Loucy (cell line): Measurements from ENCODE around the gene EFL1.

ENCODE experiments used
- H2AFZ ChIP-seq: fragments of 200-600 bp; sonication (generic); 2 replicates; pipeline ENCODE4 v1.6.0; 2016; ENCODE audit warnings: antibody characterized with exemption, mild to moderate bottlenecking, low read length, moderate library complexity
- H3F3A ChIP-seq: fragments of 200-600 bp; 2 replicates; pipeline ENCODE4 v1.6.0; 2016; ENCODE audit warnings: antibody characterized with exemption, low read depth, mild to moderate bottlenecking
- H3K27me3 ChIP-seq: fragments of 200-600 bp; sonication (generic); 2 replicates; pipeline ENCODE4 v1.6.1; 2014; ENCODE audit warnings: low read length, mild to moderate bottlenecking; ENCODE audit not compliant: insufficient read depth, poor library complexity, severe bottlenecking
- H3K36me3 ChIP-seq: fragments of 200-600 bp; sonication (generic); 2 replicates; pipeline ENCODE4 v1.6.1; 2016; ENCODE audit warnings: low read length; ENCODE audit not compliant: insufficient read depth
- H3K4me1 ChIP-seq: fragments of 200-600 bp; sonication (generic); 2 replicates; pipeline ENCODE4 v1.5.1; 2014; ENCODE audit warnings: low read length, mild to moderate bottlenecking; ENCODE audit not compliant: insufficient read depth, poor library complexity, severe bottlenecking
- H3K4me2 ChIP-seq: fragments of 200-600 bp; sonication (generic); 2 replicates; pipeline ENCODE4 v1.6.0; 2014; ENCODE audit warnings: antibody characterized with exemption, low read length, low read depth, mild to moderate bottlenecking; ENCODE audit not compliant: poor library complexity, severe bottlenecking
- H3K4me3 ChIP-seq: fragments of 200-600 bp; sonication (generic); 2 replicates; pipeline ENCODE4 v1.5.1; 2014; ENCODE audit warnings: low read length, mild to moderate bottlenecking, mixed read lengths; ENCODE audit not compliant: poor library complexity, severe bottlenecking
- H3K79me2 ChIP-seq: fragments of 200-600 bp; sonication (generic); 2 replicates; pipeline ENCODE4 v1.6.1; 2014; ENCODE audit warnings: low read length; ENCODE audit not compliant: insufficient read depth
- H3K9ac ChIP-seq: fragments of 200-600 bp; sonication (generic); 2 replicates; pipeline ENCODE4 v1.6.0; 2014; ENCODE audit warnings: mild to moderate bottlenecking, low read depth, low read length, moderate library complexity; ENCODE audit not compliant: poor library complexity, severe bottlenecking
- H3K9me2 ChIP-seq: fragments of 200-600 bp; sonication (generic); replicated peaks from 2 replicates; pipeline ENCODE4 v1.6.1; 2016; ENCODE audit warnings: low read depth, low read length, mixed read lengths
- H3K9me3 ChIP-seq: fragments of 200-600 bp; sonication (generic); 2 replicates; pipeline ENCODE4 v1.6.1; 2014; ENCODE audit warnings: mild to moderate bottlenecking, antibody characterized with exemption, low read length, low read depth; ENCODE audit not compliant: insufficient read depth
- H4K20me1 ChIP-seq: fragments of 200-600 bp; sonication (generic); 2 replicates; pipeline ENCODE4 v1.6.0; 2014; ENCODE audit warnings: antibody characterized with exemption, low read length, mild to moderate bottlenecking; ENCODE audit not compliant: insufficient read depth, poor library complexity, severe bottlenecking
- EZH2phosphoT487 ChIP-seq: fragments of 200-600 bp; IDR thresholded peaks from 2 replicates; pipeline ENCODE4 v1.6.1; 2018; ENCODE audit warnings: antibody characterized with exemption, mild to moderate bottlenecking, moderate library complexity, borderline replicate concordance
- TF ChIP-seq, protein P1 (sequence below): fragments of 200-600 bp; sonication (generic); conservative IDR thresholded peaks from 2 replicates; pipeline ENCODE4 v1.5.1; 2014; ENCODE audit warnings: mild to moderate bottlenecking, antibody characterized with exemption, low read length

Gene EFL1

DNA sequence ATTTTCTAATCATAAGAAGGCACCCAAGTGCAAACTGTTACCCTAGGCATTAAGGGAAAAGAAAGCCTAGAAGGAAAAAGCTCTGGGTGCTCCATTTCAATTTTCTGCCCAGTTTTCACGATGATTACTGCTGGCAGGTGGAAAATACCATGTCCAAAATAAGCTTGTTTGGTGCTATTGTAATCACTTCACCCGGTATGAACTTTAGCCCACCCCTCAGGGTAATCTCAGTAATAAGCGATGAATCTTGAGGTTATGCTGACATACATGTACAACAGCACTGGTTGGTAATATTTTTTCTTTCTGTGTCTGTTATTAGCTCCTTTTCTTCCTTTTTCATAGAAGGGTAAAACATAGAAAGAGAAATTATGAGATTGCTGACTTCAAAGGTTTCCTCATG, 128.1 kb downstream of the EFL1 start:
- Histone ChIP-seq H3K9me2 (no peaks in the 10 kb centered on the region), H3K79me2 (no peaks in the 10 kb centered on the region), H3K4me1 (no peaks in the 10 kb centered on the region), H2AFZ (no peak overlapping the region), H3K9me3 (no peaks in the 10 kb centered on the region), H3K9ac (no peak overlapping the region), H3K4me3 (no peak overlapping the region), H3K27me3 (no peaks in the 10 kb centered on the region), H3F3A (no peaks in the 10 kb centered on the region), H3K4me2 (no peak overlapping the region), H3K36me3 (peaks cover 44% of the 10 kb centered on the region; the same call in 1 of the 2 replicates), H4K20me1 (no peaks in the 10 kb centered on the region)
- TF ChIP-seq, protein P1, sequence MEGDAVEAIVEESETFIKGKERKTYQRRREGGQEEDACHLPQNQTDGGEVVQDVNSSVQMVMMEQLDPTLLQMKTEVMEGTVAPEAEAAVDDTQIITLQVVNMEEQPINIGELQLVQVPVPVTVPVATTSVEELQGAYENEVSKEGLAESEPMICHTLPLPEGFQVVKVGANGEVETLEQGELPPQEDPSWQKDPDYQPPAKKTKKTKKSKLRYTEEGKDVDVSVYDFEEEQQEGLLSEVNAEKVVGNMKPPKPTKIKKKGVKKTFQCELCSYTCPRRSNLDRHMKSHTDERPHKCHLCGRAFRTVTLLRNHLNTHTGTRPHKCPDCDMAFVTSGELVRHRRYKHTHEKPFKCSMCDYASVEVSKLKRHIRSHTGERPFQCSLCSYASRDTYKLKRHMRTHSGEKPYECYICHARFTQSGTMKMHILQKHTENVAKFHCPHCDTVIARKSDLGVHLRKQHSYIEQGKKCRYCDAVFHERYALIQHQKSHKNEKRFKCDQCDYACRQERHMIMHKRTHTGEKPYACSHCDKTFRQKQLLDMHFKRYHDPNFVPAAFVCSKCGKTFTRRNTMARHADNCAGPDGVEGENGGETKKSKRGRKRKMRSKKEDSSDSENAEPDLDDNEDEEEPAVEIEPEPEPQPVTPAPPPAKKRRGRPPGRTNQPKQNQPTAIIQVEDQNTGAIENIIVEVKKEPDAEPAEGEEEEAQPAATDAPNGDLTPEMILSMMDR = no peak
- TF ChIP-seq EZH2phosphoT487 = no peak

DNA sequence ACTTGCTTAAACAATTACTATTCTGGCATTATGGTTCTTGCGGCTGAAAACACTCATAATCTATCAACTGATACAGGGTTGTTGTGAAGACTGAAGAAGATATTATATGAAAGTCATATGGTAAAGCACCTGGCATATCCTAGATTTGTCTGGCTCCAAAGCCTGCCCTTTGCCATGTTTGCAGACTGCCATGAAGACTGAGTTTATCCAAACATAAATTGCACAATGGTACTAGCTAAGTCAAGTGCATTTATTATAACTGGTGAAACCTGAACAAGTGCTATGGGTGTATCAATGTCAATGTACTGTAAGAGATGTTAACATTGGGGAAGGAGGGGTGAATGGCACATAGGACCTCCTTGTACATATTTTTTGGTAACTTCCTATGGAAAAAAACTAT, 129.3 kb downstream of the EFL1 start:
- no peak for TF ChIP-seq EZH2phosphoT487
- TF ChIP-seq, protein P1 = no peak
- H3K27me3 ChIP-seq = no peaks in the 10 kb centered on the region
- H4K20me1 ChIP-seq = no peaks in the 10 kb centered on the region
- peaks cover 4% of the 10 kb centered on the region; the same call in 1 of the 2 replicates for H3F3A ChIP-seq
- H3K4me1 ChIP-seq = peaks cover 11% of the 10 kb centered on the region
- no peak overlapping the region for H3K4me2 ChIP-seq
- no peak overlapping the region for H3K9ac ChIP-seq
- H3K36me3 ChIP-seq = peaks cover 40% of the 10 kb centered on the region; the same call in 1 of the 2 replicates
- no peak overlapping the region for H3K4me3 ChIP-seq
- no peaks in the 10 kb centered on the region for H3K9me2 ChIP-seq
- H3K9me3 ChIP-seq = no peaks in the 10 kb centered on the region
- no peaks in the 10 kb centered on the region for H3K79me2 ChIP-seq
- H2AFZ ChIP-seq = no peak overlapping the region

DNA sequence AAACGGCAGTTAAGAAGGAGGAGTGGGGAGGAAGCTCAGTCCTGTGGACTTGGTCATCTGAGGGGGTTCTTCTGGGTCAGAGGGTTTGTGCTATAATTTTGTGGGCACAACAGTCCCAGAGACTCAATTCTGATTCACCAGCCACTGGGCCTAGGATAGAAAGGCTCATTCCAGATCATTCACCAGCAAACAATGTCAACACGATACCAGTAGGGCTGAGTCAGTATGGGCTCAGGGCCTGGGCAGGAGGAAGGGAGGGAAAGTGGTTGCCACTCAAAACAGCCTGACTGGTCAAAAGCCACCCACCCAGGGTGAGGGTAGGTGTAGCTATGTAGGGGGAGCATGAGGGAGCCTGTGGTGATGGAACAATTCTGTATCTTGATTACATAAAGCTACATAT, 129.8 kb downstream of the EFL1 start:
- Histone ChIP-seq H3K9me3 (no peaks in the 10 kb centered on the region), H3K4me3 (no peak overlapping the region), H3K36me3 (peaks cover 36% of the 10 kb centered on the region; the same call in 1 of the 2 replicates), H3K9me2 (no peaks in the 10 kb centered on the region), H3K27me3 (no peaks in the 10 kb centered on the region), H3K4me2 (no peak overlapping the region), H4K20me1 (no peaks in the 10 kb centered on the region), H3K4me1 (peaks cover 14% of the 10 kb centered on the region), H3K79me2 (no peaks in the 10 kb centered on the region), H3F3A (peaks cover 4% of the 10 kb centered on the region; the same call in 1 of the 2 replicates), H3K9ac (no peak overlapping the region), H2AFZ (no peak overlapping the region)
- TF ChIP-seq, protein P1 = no peak
- TF ChIP-seq EZH2phosphoT487 = no peak
